HG03060 (cell line): ENCODE results near the gene TULP3.

Experiments used
- ATAC-seq: cut with Tn5 transposase; IDR thresholded peaks from one replicate; pipeline ENCODE4 v1.9.1; 2021; ENCODE audit warnings: low read depth, moderate number of reproducible peaks; ENCODE audit not compliant: unreplicated experiment

The TULP3 gene

GRCh38 chr12:2963154-2963759, 72.6 kb downstream of the TULP3 start:
- no peak for ATAC-seq

GRCh38 chr12:2963760-2964292, 73.1 kb downstream of the TULP3 start:
- ATAC-seq, result no peak

- no peak for ATAC-seq
Measured at GRCh38 chr12:2967651-2968050, 77.0 kb downstream of the TULP3 start.

- ATAC-seq, result no peak
Measured at GRCh38 chr12:2970744-2971143, 80.1 kb downstream of the TULP3 start.

- ATAC-seq, result no peak
Measured at GRCh38 chr12:2973566-2973965, 82.9 kb downstream of the TULP3 start.

GRCh38 chr12:2974560-2974971, 83.9 kb downstream of the TULP3 start:
- ATAC-seq, result no peak

- ATAC-seq, result no peak
Measured at GRCh38 chr12:2976581-2976996, 85.9 kb downstream of the TULP3 start.

GRCh38 chr12:2977776-2978175, 87.1 kb downstream of the TULP3 start:
- no peak for ATAC-seq

- ATAC-seq, result no peak
Measured at GRCh38 chr12:2979806-2980205, 89.1 kb downstream of the TULP3 start.

GRCh38 chr12:2980630-2981029, 89.9 kb downstream of the TULP3 start:
- no peak for ATAC-seq

GRCh38 chr12:2982361-2982760, 91.7 kb downstream of the TULP3 start:
- ATAC-seq, result no peak

GRCh38 chr12:2984249-2984648, 93.6 kb downstream of the TULP3 start:
- ATAC-seq, result no peak

- no peak for ATAC-seq
Measured at GRCh38 chr12:2984698-2985097, 94.0 kb downstream of the TULP3 start.

GRCh38 chr12:2986876-2987275, 96.2 kb downstream of the TULP3 start:
- no peak for ATAC-seq

GRCh38 chr12:2988494-2988893, 97.8 kb downstream of the TULP3 start:
- no peak for ATAC-seq
